Measurements from ENCODE around the gene PSMD5. TPM values are rescaled to one million over a fixed set of nuclear protein-coding genes. Genes with fewer than 3 reads are reported as not detected.
A peak's percentile ranks its signal among the peaks of the same experiment; 100 is the strongest.

The PSMD5 gene
- total RNA-seq, 2 experiments from 2014 or later = 53.5 to 58.3 TPM

DNA sequence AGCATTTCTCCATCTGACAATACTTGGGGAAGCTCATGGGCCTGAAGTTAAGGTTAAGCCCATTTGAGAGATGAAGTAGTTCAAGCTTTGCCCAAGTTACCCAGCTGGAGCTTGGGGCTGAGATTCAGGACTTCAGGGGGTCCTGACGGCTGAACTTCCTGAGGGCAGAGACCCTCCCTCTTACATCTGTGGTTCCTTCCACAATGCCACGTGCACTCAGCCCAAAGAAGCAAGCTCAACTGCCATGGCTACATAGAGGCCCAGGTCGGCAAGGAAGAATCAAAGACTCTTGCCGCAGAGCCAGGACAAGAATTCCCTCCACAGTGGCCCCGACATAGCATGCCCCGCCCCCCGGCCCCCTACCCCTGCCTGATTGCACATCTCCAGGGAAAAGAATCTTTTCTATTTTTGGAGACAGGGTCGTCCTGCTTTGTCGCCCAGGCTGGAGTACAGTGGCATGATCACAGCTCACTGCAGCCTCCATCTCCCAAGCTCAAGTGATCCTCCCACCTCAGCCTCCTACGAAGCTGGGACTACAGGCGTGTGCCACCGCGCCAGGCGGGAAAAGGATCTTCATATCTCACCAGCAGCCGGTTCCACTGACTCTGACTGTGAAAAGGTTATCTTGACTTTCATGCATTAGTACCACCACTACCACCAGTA, 25.1 kb upstream of the PSMD5 start:
- intact Hi-C loops (cut with DNase I, micrococcal nuclease) = loop anchor here (1.0 to 2.0 kb wide), 9 partner anchors 25 to 502 kb away; partner anchors contain the start of genes CNTRL (in 1 of the 2), FBXW2 (in 1 of the 2), MEGF9 (in 1 of the 2) and STOM (in 1 of the 2)
- peaks cover 70% of the 10 kb centered on the region for H3K36me3 Mint-ChIP-seq (ENCODE audit: low read depth)
- DNase-seq (no peak), ATAC-seq (no peak)
- POLR2A ChIA-PET = interaction anchor here (0.7 to 1.3 kb wide), 7 partner anchors 11 to 64 kb away, joined by 3 to 7 read pairs (median 3); partner anchors contain the start of gene PSMD5
- peaks cover 30% of the 10 kb centered on the region for H3K4me1 Mint-ChIP-seq
- no peaks in the 10 kb centered on the region for H3K27me3 Mint-ChIP-seq
- peak overlapping the region; percentile 4 for H3K27ac Mint-ChIP-seq
- peak overlapping the region; percentile 51 for H3K4me3 Mint-ChIP-seq
- no peaks in the 10 kb centered on the region for H3K9me3 Mint-ChIP-seq (ENCODE audit: low read depth)
- CTCF ChIA-PET = interaction anchor here (0.6 to 1.8 kb wide), 8 partner anchors 9 to 113 kb away, joined by 3 to 5 read pairs (median 4); partner anchors contain the start of gene PHF19

GRCh38 chr9:120866651-120867050, 23.9 kb upstream of the PSMD5 start:
- ATAC-seq = no peak
- POLR2A ChIA-PET = interaction anchor here (1.0 to 1.3 kb wide), 2 partner anchors 12 to 24 kb away, joined by 4 read pairs; partner anchors contain the start of gene PSMD5
- peaks cover 70% of the 10 kb centered on the region for H3K36me3 Mint-ChIP-seq (ENCODE audit: low read depth)
- H3K27me3 Mint-ChIP-seq = no peaks in the 10 kb centered on the region
- H3K27ac Mint-ChIP-seq = no peak overlapping the region
- CTCF ChIA-PET = no interaction called here
- H3K9me3 Mint-ChIP-seq (ENCODE audit: low read depth) = no peaks in the 10 kb centered on the region
- H3K4me3 Mint-ChIP-seq = no peak overlapping the region
- peaks cover 22% of the 10 kb centered on the region for H3K4me1 Mint-ChIP-seq
- intact Hi-C loops (cut with DNase I, micrococcal nuclease) = no loop called here
- DNase-seq = no peak

DNA sequence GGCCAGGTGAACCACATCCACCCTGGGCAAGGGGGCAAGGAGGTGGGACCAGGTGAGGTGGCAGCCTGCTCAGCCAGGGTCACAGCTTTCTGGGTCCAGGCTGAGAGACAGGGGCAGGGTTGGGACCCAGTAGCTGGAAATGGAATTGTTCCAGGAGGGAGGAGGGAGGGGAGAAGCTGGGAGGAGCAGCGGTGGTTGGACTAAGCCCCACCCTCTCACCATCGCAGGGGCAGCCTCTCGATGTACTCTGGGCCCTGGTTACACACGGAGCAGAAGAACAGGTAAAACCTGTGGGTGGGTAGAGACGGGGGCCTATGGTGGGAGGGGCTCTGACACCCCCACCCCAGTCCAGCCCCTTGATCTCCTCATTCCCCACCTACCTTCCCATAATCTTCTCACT, 23.1 kb upstream of the PSMD5 start:
- Mint-ChIP-seq H3K9me3 (ENCODE audit: low read depth) (no peaks in the 10 kb centered on the region), H3K27me3 (no peaks in the 10 kb centered on the region), H3K27ac (no peak overlapping the region), H3K36me3 (ENCODE audit: low read depth) (peaks cover 69% of the 10 kb centered on the region), H3K4me3 (no peak overlapping the region), H3K4me1 (peaks cover 19% of the 10 kb centered on the region)
- ChIA-PET CTCF (interaction anchor here (0.8 kb wide), 1 partner anchor 110 kb away, joined by 3 read pairs; no protein-coding TSS in a partner anchor), POLR2A (interaction anchor here (0.7 kb wide), 1 partner anchor 93 kb away, joined by 4 read pairs; no protein-coding TSS in a partner anchor)
- DNase-seq = no peak
- intact Hi-C loops (cut with DNase I, micrococcal nuclease) = no loop called here
- ATAC-seq = no peak

- intact Hi-C loops (cut with DNase I, micrococcal nuclease) = no loop called here
- no peaks in the 10 kb centered on the region for H3K27me3 Mint-ChIP-seq
- no peaks in the 10 kb centered on the region for H3K9me3 Mint-ChIP-seq (ENCODE audit: low read depth)
- CTCF ChIA-PET = interaction anchor here (0.8 kb wide), 1 partner anchor 109 kb away, joined by 3 read pairs; no protein-coding TSS in a partner anchor
- no peak overlapping the region for H3K27ac Mint-ChIP-seq
- H3K36me3 Mint-ChIP-seq (ENCODE audit: low read depth) = peaks cover 67% of the 10 kb centered on the region
- ATAC-seq (no peak), DNase-seq (no peak)
- POLR2A ChIA-PET = interaction anchor here (0.6 to 0.7 kb wide), 2 partner anchors 29 to 92 kb away, joined by 3 to 4 read pairs; no protein-coding TSS in a partner anchor
- no peak overlapping the region for H3K4me3 Mint-ChIP-seq
- H3K4me1 Mint-ChIP-seq = peaks cover 18% of the 10 kb centered on the region
Measured at GRCh38 chr9:120865176-120865575, 22.5 kb upstream of the PSMD5 start.

GRCh38 chr9:120864719-120865118, 22.0 kb upstream of the PSMD5 start:
- Mint-ChIP-seq H3K27ac (no peak overlapping the region), H3K4me1 (peaks cover 14% of the 10 kb centered on the region), H3K36me3 (ENCODE audit: low read depth) (peaks cover 67% of the 10 kb centered on the region), H3K27me3 (no peaks in the 10 kb centered on the region), H3K9me3 (ENCODE audit: low read depth) (no peaks in the 10 kb centered on the region), H3K4me3 (no peak overlapping the region)
- CTCF ChIA-PET = interaction anchor here (0.7 kb wide), 2 partner anchors 99 to 288 kb away, joined by 3 read pairs; no protein-coding TSS in a partner anchor
- DNase-seq (no peak), ATAC-seq (no peak)
- intact Hi-C loops (cut with DNase I, micrococcal nuclease) = no loop called here
- POLR2A ChIA-PET = interaction anchor here (0.6 kb wide), 1 partner anchor 29 kb away, joined by 3 read pairs; no protein-coding TSS in a partner anchor

DNA sequence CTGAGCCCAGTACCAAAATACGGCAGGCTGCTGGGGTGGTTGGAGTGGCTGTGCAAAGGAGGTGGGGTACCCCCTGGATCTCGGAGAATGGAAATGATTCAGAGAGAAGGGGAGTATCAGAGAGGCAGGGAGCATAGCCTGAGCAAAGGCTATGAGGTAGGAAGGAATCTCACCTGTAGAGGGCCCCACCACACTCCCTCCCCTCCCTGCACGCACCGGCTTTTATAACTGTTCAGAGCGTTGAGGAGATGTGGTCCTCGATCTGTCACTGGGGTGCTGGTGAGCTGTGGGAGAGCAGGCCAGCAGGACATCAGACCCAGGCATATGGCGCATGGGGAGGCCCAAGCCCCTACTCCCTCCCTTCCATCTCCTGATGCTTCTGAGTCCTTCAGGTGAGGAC, 21.1 kb upstream of the PSMD5 start:
- ChIA-PET CTCF (interaction anchor here (0.7 kb wide), 1 partner anchor 289 kb away, joined by 3 read pairs; no protein-coding TSS in a partner anchor), POLR2A (no interaction called here)
- Mint-ChIP-seq H3K4me1 (peaks cover 6% of the 10 kb centered on the region), H3K4me3 (no peak overlapping the region), H3K9me3 (ENCODE audit: low read depth) (no peaks in the 10 kb centered on the region), H3K27me3 (no peaks in the 10 kb centered on the region), H3K27ac (no peak overlapping the region), H3K36me3 (ENCODE audit: low read depth) (peaks cover 63% of the 10 kb centered on the region)
- DNase-seq = no peak
- intact Hi-C loops (cut with DNase I, micrococcal nuclease) = no loop called here
- no peak for ATAC-seq

- no peaks in the 10 kb centered on the region for H3K4me1 Mint-ChIP-seq
- no peaks in the 10 kb centered on the region for H3K9me3 Mint-ChIP-seq (ENCODE audit: low read depth)
- ChIA-PET CTCF (no interaction called here), POLR2A (interaction anchor here (0.8 kb wide), 1 partner anchor 16 kb away, joined by 3 read pairs; no protein-coding TSS in a partner anchor)
- H3K36me3 Mint-ChIP-seq (ENCODE audit: low read depth) = peaks cover 67% of the 10 kb centered on the region
- no peak overlapping the region for H3K27ac Mint-ChIP-seq
- ATAC-seq (no peak), DNase-seq (no peak)
- H3K27me3 Mint-ChIP-seq = no peaks in the 10 kb centered on the region
- H3K4me3 Mint-ChIP-seq = no peak overlapping the region
- intact Hi-C loops (cut with DNase I, micrococcal nuclease) = no loop called here
Measured at GRCh38 chr9:120862452-120862851, 19.7 kb upstream of the PSMD5 start.

- Mint-ChIP-seq H3K36me3 (ENCODE audit: low read depth) (peaks cover 72% of the 10 kb centered on the region), H3K27me3 (no peaks in the 10 kb centered on the region), H3K27ac (no peak overlapping the region), H3K4me1 (no peaks in the 10 kb centered on the region), H3K9me3 (ENCODE audit: low read depth) (no peaks in the 10 kb centered on the region), H3K4me3 (no peak overlapping the region)
- ChIA-PET POLR2A (interaction anchor here (0.8 kb wide), 1 partner anchor 15 kb away, joined by 3 read pairs; no protein-coding TSS in a partner anchor), CTCF (no interaction called here)
- DNase-seq (no peak), ATAC-seq (no peak)
- intact Hi-C loops (cut with DNase I, micrococcal nuclease) = no loop called here
Measured at GRCh38 chr9:120861935-120862334, 19.2 kb upstream of the PSMD5 start.

- ATAC-seq = no peak
- peaks cover 69% of the 10 kb centered on the region for H3K36me3 Mint-ChIP-seq (ENCODE audit: low read depth)
- H3K27me3 Mint-ChIP-seq = no peaks in the 10 kb centered on the region
- peak; percentile 1 for DNase-seq
- H3K27ac Mint-ChIP-seq = no peak overlapping the region
- CTCF ChIA-PET = no interaction called here
- no peak overlapping the region for H3K4me3 Mint-ChIP-seq
- intact Hi-C loops (cut with DNase I, micrococcal nuclease) = no loop called here
- no peaks in the 10 kb centered on the region for H3K9me3 Mint-ChIP-seq (ENCODE audit: low read depth)
- POLR2A ChIA-PET = no interaction called here
- H3K4me1 Mint-ChIP-seq = peaks cover 4% of the 10 kb centered on the region
Measured at GRCh38 chr9:120860083-120860482, 17.4 kb upstream of the PSMD5 start.

DNA sequence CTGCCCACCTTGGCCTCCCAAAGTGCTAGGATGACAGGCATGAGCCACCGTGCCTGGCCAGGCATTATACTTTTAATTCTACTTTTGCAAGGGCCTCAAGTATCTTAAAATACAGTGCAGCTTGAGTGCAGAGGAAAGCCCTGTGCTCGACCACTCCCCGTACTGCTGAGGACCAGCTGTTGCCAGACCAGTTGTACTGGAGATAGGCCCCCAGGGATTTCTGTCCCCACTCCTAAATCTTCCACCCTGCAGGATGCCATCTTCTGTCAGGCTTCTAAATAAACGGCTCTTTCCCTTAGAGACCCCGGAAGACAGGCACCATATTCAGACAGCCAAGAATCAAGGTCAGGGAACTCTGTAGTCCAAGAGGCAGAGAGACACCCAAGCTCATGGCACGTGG, 16.6 kb upstream of the PSMD5 start:
- peaks cover 9% of the 10 kb centered on the region for H3K4me1 Mint-ChIP-seq
- no peaks in the 10 kb centered on the region for H3K27me3 Mint-ChIP-seq
- no peak overlapping the region for H3K4me3 Mint-ChIP-seq
- intact Hi-C loops (cut with DNase I, micrococcal nuclease) = no loop called here
- H3K9me3 Mint-ChIP-seq (ENCODE audit: low read depth) = no peaks in the 10 kb centered on the region
- ChIA-PET POLR2A (no interaction called here), CTCF (interaction anchor here (0.6 to 1.3 kb wide), 2 partner anchors 8 to 122 kb away, joined by 3 to 4 read pairs; no protein-coding TSS in a partner anchor)
- no peak overlapping the region for H3K27ac Mint-ChIP-seq
- no peak for ATAC-seq
- DNase-seq = no peak
- peaks cover 73% of the 10 kb centered on the region for H3K36me3 Mint-ChIP-seq (ENCODE audit: low read depth)

DNA sequence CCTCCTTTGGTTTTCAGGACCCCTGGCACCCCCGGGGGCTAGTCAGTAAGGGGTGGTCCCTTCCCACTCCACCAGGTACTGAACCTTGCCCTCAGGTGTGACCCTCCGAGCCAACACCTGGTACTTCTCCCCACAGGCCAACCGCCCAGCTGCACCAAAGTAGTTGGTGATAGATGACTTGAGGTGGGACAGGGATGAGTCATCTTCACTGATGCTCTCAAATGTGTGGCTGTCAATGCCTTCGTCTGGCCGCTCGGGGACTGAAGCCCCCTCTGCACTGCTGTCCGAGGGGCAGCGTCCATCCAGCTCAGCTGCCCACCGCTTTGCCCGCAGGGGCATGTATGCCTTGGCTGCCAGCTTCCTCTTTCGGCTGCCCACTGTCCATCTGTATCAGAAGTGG, 15.2 kb upstream of the PSMD5 start:
- H3K4me1 Mint-ChIP-seq = peaks cover 12% of the 10 kb centered on the region
- intact Hi-C loops (cut with DNase I, micrococcal nuclease) = no loop called here
- H3K27ac Mint-ChIP-seq = peak overlapping the region; percentile 51
- no peaks in the 10 kb centered on the region for H3K9me3 Mint-ChIP-seq (ENCODE audit: low read depth)
- POLR2A ChIA-PET = interaction anchor here (0.7 to 1.3 kb wide), 3 partner anchors 10 to 42 kb away, joined by 3 read pairs; no protein-coding TSS in a partner anchor
- CTCF ChIA-PET = interaction anchor here (0.6 kb wide), 1 partner anchor 68 kb away, joined by 4 read pairs; no protein-coding TSS in a partner anchor
- no peak for ATAC-seq
- DNase-seq = no peak
- H3K4me3 Mint-ChIP-seq = no peak overlapping the region
- no peaks in the 10 kb centered on the region for H3K27me3 Mint-ChIP-seq
- peaks cover 68% of the 10 kb centered on the region for H3K36me3 Mint-ChIP-seq (ENCODE audit: low read depth)

Data from activated CD4-positive, alpha-beta T cell treated with anti-CD3 and anti-CD28 coated beads for 36 hours (primary cell).